ENCODE measurements around the gene RPA3. TPM values are rescaled to one million over a fixed set of nuclear protein-coding genes. Genes with fewer than 3 reads are reported as not detected.

The RPA3 gene
- total RNA-seq, 4 donors from 2014 or later, result 8.3 to 15.6 (median 10.3) TPM

DNA sequence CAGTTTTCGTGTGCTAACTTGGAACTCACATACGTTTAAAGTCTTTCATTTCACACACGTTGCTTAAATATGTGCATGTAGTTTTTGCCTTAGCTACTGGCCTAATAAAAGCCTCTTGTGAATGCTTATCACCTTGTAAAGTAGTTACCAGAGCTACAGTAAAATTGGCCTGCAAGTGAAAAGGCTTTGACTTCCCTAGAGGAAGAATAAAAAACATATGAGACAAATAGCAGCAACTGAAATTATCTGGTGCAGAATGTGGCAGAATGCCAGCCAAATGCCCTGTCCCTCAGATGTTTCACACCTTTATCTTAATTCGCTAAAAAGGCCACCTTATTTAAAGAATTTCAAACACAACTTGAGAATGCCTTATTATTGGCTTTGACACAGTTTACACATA, 28.1 kb upstream of the RPA3 start:
- WGBS, 2 donors, result 74 to 84% methylated on average over 4 of the region's 4 CpGs
- no peak for DNase-seq (ENCODE audit: low spot score in 2 of 2)
- no peak overlapping the region for H3K4me3 ChIP-seq (ENCODE audit: low read depth, poor library complexity, severe bottlenecking)
- TF ChIP-seq, protein P1, sequence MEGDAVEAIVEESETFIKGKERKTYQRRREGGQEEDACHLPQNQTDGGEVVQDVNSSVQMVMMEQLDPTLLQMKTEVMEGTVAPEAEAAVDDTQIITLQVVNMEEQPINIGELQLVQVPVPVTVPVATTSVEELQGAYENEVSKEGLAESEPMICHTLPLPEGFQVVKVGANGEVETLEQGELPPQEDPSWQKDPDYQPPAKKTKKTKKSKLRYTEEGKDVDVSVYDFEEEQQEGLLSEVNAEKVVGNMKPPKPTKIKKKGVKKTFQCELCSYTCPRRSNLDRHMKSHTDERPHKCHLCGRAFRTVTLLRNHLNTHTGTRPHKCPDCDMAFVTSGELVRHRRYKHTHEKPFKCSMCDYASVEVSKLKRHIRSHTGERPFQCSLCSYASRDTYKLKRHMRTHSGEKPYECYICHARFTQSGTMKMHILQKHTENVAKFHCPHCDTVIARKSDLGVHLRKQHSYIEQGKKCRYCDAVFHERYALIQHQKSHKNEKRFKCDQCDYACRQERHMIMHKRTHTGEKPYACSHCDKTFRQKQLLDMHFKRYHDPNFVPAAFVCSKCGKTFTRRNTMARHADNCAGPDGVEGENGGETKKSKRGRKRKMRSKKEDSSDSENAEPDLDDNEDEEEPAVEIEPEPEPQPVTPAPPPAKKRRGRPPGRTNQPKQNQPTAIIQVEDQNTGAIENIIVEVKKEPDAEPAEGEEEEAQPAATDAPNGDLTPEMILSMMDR (IDR thresholded peaks at IDR 0.05), result no peak
- TF ChIP-seq POLR2A (IDR thresholded peaks at IDR 0.05), result no peak
- intact Hi-C loops (cut with DNase I; ENCODE audit: low total_unique reads), result no loop called here

DNA sequence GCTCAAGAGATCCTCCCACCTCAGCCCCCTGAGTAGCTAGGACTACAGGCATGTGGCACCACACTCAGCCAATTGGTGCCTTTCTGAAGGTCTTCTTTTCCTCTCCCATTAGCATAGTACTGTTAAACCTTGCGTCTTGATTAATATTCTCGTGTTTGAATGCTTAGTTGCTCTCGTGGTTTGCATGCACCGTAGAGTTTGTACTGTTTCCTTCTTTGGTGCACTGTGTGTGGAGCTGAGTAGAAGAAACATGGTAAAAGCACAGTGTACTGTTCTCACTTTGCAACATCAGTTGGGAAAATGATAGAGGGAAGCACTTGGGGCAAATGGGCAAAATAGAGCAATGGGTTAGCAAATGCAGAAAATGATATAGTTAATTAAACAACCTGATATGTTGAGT, 27.6 kb upstream of the RPA3 start:
- 93 to 97% methylated on average over 4 of the region's 4 CpGs for WGBS, 2 donors
- TF ChIP-seq, protein P1 (IDR thresholded peaks at IDR 0.05), result no peak
- TF ChIP-seq POLR2A (IDR thresholded peaks at IDR 0.05), result no peak
- intact Hi-C loops (cut with DNase I; ENCODE audit: low total_unique reads), result no loop called here

DNA sequence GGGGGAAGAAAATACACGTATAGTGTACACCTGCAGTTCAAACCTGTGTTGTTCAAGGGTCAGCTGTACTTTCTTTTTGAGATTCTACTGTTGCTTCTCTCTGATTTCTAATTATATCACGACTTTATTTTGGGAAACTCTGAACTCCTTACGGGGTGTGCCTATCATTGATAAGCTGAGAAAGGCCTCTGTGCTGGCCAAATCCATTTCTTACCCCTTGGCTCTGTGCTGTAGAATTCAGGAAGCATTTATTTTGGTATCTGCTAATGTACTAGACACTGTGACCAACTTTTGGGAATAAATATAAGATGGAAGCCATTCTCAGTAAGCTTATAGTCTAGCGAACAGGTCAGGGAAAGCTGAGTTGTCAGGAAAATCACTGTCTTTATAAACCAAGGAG, 26.9 kb upstream of the RPA3 start:
- DNase-seq (ENCODE audit: low spot score in 2 of 2), result no peak
- intact Hi-C loops (cut with DNase I; ENCODE audit: low total_unique reads), result no loop called here
- TF ChIP-seq, protein P1 (IDR thresholded peaks at IDR 0.05), result no peak
- TF ChIP-seq POLR2A (IDR thresholded peaks at IDR 0.05), result no peak
- no peak overlapping the region for H3K4me3 ChIP-seq (ENCODE audit: low read depth, poor library complexity, severe bottlenecking)
- 94 to 96% methylated on average over 4 of the region's 4 CpGs for WGBS, 2 donors

More for the DNA sequence above, 27.6 kb upstream of the RPA3 start:
- DNase-seq (ENCODE audit: low spot score in 2 of 2), result no peak
- H3K4me3 ChIP-seq (ENCODE audit: low read depth, poor library complexity, severe bottlenecking), result no peak overlapping the region

DNA sequence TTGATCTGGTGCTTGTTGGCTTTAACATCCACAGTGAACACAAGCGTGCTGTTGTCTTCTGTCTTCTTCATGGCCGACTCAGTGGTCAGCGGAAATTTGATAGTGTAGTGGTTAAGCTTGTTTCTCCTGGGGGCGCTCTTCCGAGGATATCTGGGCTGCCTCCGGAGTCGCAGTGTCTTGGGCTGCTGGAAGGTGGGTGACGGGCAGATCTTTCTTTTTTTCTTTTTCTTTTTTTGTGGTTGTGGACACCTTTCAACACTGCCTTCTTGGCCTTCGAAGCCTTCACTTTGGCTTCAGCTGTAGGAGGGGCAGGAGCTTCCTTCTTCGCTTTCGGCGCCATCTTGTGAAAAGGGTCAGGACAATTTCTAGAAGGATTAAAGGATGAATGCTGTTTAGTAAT, 23.8 kb upstream of the RPA3 start:
- TF ChIP-seq, protein P1 (IDR thresholded peaks at IDR 0.05), result no peak
- TF ChIP-seq POLR2A (IDR thresholded peaks at IDR 0.05), result no peak
- intact Hi-C loops (cut with DNase I; ENCODE audit: low total_unique reads), result no loop called here
- 96 to 99% methylated on average over 12 of the region's 12 CpGs for WGBS, 2 donors

DNA sequence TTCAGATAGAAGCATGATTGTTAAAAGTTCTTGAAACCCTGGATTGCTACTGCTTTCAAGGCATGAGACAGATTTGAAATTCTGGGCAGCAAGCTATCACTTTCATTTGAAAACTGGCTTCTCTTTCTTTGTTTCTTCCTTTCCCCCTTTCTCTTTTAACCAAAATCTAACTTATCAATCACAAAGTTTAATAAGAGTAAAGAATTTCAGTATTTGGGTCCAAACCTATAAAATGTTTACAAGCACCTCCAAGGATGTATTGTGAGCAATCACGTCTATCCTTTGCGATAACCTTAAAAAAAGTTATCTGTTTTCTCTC, 21.6 kb upstream of the RPA3 start:
- TF ChIP-seq POLR2A (IDR thresholded peaks at IDR 0.05), result no peak
- TF ChIP-seq, protein P1 (IDR thresholded peaks at IDR 0.05), result no peak
- intact Hi-C loops (cut with DNase I; ENCODE audit: low total_unique reads), result no loop called here
- WGBS, 2 donors, result 91 to 93% methylated on average over 2 of the region's 2 CpGs

More for the DNA sequence above, 23.8 kb upstream of the RPA3 start:
- no peak overlapping the region for H3K4me3 ChIP-seq (ENCODE audit: low read depth, poor library complexity, severe bottlenecking)
- DNase-seq (ENCODE audit: low spot score in 2 of 2), result no peak

DNA sequence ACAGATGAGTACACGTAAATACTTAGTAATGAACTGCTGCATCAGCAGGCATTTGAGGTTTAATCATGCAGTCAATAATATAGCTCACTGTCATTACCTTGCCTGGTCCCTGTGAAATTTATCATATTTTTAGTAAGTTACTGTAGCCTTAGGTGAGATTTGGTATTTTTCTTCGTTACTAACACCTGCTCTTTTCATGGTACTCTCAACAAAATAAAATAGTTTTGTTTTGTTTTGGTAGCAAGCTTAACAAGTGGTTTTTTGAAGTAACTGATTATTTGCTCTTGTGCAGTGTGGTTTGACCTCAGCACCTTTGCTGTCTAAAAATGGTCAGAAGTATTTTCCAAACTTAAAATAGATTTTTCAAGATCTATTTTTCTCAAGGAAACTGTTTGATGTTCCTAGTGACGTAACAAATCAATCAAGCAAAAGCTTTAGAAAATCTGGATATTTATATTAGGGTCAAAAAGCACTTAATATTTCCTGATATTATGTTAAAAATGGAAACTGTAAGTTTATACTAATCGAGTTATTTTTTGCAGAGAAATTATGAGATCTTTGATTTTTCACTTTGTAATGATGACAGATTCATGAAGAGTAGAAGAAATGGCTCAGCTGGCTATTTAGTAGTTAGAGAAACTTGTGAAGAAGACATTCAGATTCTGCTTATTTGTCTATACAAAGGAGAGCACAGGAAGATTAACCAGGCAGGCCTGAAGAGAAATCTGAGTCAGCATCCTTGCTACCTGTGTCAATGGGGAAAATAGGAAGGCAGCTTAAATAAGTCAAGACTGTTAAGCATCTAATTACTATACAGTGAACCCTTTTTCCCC, 21.0 kb upstream of the RPA3 start:
- DNase-seq (ENCODE audit: low spot score in 2 of 2), result no peak
- H3K4me3 ChIP-seq (ENCODE audit: low read depth, poor library complexity, severe bottlenecking), result no peak overlapping the region
- 82 to 90% methylated on average over 4 of the region's 4 CpGs for WGBS, 2 donors
- intact Hi-C loops (cut with DNase I; ENCODE audit: low total_unique reads), result no loop called here
- TF ChIP-seq, protein P1 (IDR thresholded peaks at IDR 0.05), result no peak
- no peak for TF ChIP-seq POLR2A (IDR thresholded peaks at IDR 0.05)

More for the DNA sequence above, 21.6 kb upstream of the RPA3 start:
- DNase-seq (ENCODE audit: low spot score in 2 of 2), result no peak
- no peak overlapping the region for H3K4me3 ChIP-seq (ENCODE audit: low read depth, poor library complexity, severe bottlenecking)

Data from lower leg skin (tissue), 4 donors.